ENCODE data around the gene CTXND1.

DNA sequence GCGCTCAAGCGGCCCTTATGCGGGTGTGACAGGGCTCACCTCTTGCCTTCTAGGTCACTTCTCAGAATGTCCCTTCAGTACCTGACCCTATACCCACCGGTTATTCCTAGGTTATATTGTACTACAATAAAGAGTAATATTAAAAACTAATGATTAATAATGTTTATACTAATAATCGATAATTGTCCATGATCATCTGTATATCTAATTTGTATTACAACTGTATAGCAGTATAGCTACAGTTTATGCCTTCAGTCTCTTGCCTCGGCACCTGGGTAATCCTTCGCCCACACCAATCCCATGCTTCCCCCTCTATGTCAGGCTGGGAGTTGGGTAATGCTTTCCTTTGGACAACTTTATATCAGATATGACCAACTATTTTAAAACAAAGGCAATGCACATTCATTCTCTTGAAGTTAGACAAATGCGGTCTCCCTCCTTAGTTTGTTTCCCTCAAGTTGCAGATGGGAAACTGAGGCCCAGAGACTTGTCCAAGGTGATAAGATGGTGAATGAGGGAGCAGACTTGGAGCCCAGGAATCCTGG lies 95.8 kb downstream of the CTXND1 start:
- TF ChIP-seq POLR2AphosphoS5 (IDR thresholded peaks at IDR 0.05; ENCODE audit: low read depth, low read length) (no peak), TAF1 (IDR thresholded peaks at IDR 0.05; ENCODE audit: borderline replicate concordance, low read depth, low read length) (no peak), POLR2A (IDR thresholded peaks at IDR 0.05; ENCODE audit: low read depth, low read length) (no peak)

Measured in GM12892 (cell line).